Astrocyte (in vitro differentiated cells and primary cell): ENCODE measurements around the gene IQCN. TPM values are rescaled to one million over a fixed set of nuclear protein-coding genes. Genes with fewer than 3 reads are reported as not detected.

Experiments used
- DNase-seq: peaks from one replicate; pipeline ENCODE4 v3.0.0-alpha.2; 2010; ENCODE audit warnings: low read depth
- FAIRE-seq: peaks from 2 replicates; lab custom pipeline; 2011; peaks lifted over from hg19 to GRCh38; lab: Jason Lieb, UNC
- H2AFZ ChIP-seq: 2 replicates; pipeline ENCODE4 v1.6.0; 2012; ENCODE audit warnings: low read depth, low read length, inconsistent platforms
- H3K27ac ChIP-seq: 2 replicates; pipeline ENCODE4 v1.5.1; 2011; ENCODE audit warnings: low read depth, low read length, inconsistent platforms
- H3K27me3 ChIP-seq: 2 replicates; pipeline ENCODE4 v1.6.0; 2011; ENCODE audit warnings: low read length, inconsistent platforms; ENCODE audit not compliant: insufficient read depth
- H3K36me3 ChIP-seq: 2 replicates; pipeline ENCODE4 v1.5.1; 2011; ENCODE audit warnings: low read length, inconsistent platforms; ENCODE audit not compliant: insufficient read depth
- H3K4me1 ChIP-seq: 2 replicates; pipeline ENCODE4 v1.5.1; 2011; ENCODE audit warnings: low read length, inconsistent platforms; ENCODE audit not compliant: insufficient read depth
- H3K4me2 ChIP-seq: 2 replicates; pipeline ENCODE4 v1.6.0; 2012; ENCODE audit warnings: low read length, inconsistent platforms
- H3K4me3 ChIP-seq: 2 replicates; pipeline ENCODE4 v1.5.1; 2011; ENCODE audit warnings: low read depth, mild to moderate bottlenecking, low read length, inconsistent platforms; ENCODE audit not compliant: insufficient read depth
- H3K79me2 ChIP-seq: 2 replicates; pipeline ENCODE4 v1.6.0; 2012; ENCODE audit warnings: mild to moderate bottlenecking, low read length, inconsistent platforms; ENCODE audit not compliant: insufficient read depth
- H3K9ac ChIP-seq: 2 replicates; pipeline ENCODE4 v1.6.0; 2012; ENCODE audit warnings: mild to moderate bottlenecking, low read length, inconsistent platforms
- H3K9me3 ChIP-seq: 2 replicates; pipeline ENCODE4 v1.5.1; 2012; ENCODE audit warnings: low read depth, mild to moderate bottlenecking, low read length, inconsistent platforms; ENCODE audit not compliant: insufficient read depth
- H4K20me1 ChIP-seq: 2 replicates; pipeline ENCODE4 v1.6.0; 2012; ENCODE audit warnings: low read length, inconsistent platforms; ENCODE audit not compliant: insufficient read depth
- H3K27ac Mint-ChIP-seq: one replicate; pipeline ENCODE4 v1.8.0; 2021; ENCODE audit warnings: mild to moderate bottlenecking, mixed read lengths; ENCODE audit not compliant: unreplicated experiment
- H3K27me3 Mint-ChIP-seq: one replicate; pipeline ENCODE4 v1.8.0; 2021; ENCODE audit warnings: low read depth, mixed read lengths; ENCODE audit not compliant: unreplicated experiment
- H3K36me3 Mint-ChIP-seq: one replicate; pipeline ENCODE4 v1.8.0; 2021; ENCODE audit warnings: low read depth, mixed read lengths; ENCODE audit not compliant: unreplicated experiment
- H3K4me1 Mint-ChIP-seq: one replicate; pipeline ENCODE4 v1.8.0; 2021; ENCODE audit warnings: low read depth, mixed read lengths; ENCODE audit not compliant: unreplicated experiment
- H3K4me3 Mint-ChIP-seq: one replicate; pipeline ENCODE4 v1.8.0; 2021; ENCODE audit warnings: mild to moderate bottlenecking, moderate library complexity, mixed read lengths; ENCODE audit not compliant: unreplicated experiment
- H3K9me3 Mint-ChIP-seq: one replicate; pipeline ENCODE4 v1.8.0; 2021; ENCODE audit warnings: mild to moderate bottlenecking, mixed read lengths; ENCODE audit not compliant: unreplicated experiment
- EZH2 ChIP-seq: IDR thresholded peaks from 2 replicates; pipeline ENCODE4 v1.6.1; 2012; ENCODE audit warnings: mild to moderate bottlenecking, low read length, inconsistent platforms; ENCODE audit not compliant: insufficient read depth
- total RNA-seq: library from RNA; stranded (reverse); gene quantifications from 2 replicates; pipeline ENCODE4 v1.2.1, GENCODE V29; 2021
- TF ChIP-seq, protein P1 (sequence below): IDR thresholded peaks from 2 replicates; pipeline ENCODE4 v1.5.1; 2011; ENCODE audit warnings: low read depth, mild to moderate bottlenecking, inconsistent platforms, low read length, moderate library complexity; ENCODE audit not compliant: insufficient read depth

IQCN gene
- total RNA-seq, 1 donor from 2014 or later = 1.7 TPM

DNA sequence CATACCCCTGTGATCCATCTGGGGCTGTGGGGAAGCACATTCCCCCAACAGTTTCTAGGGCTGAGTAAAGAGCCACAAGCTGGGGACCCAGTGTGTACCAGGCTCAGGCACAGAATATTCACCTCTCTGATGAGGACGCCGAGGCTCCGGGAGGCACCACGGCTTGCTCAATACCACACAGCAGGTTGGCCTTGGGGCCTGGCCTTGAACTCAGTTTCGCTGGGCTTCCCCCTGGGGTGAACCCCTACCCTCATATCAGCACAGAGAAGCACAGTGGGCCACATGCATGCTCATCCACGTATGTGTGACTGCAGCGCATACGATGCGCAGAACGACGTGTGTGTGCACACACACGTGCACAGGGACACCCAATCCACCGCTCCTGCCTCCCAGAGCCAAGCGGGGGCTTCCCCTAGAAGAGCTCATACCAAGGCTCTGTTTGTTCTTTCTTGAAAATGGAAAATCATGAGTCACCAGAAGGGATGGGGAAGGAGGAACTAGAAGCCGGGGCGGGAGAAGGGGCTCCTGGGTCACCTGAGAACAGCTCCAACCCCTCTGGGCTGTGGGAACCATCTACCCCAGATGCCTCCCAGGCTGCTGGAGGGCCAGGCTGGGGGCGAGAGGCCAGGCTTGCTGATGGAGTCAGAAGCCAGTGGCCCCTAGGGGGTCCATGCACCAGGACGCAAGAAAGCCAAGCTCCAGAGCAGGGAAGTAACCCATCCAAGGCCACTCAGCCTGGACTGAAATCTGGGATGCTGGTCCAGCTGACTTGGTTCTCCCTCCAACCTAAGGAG, 43.1 kb downstream of the IQCN start:
- H3K27ac Mint-ChIP-seq = no peak overlapping the region
- Histone ChIP-seq H3K36me3 (no peaks in the 10 kb centered on the region), H3K4me1 (no peaks in the 10 kb centered on the region), H3K4me2 (no peak overlapping the region), H3K4me3 (no peak overlapping the region), H4K20me1 (no peaks in the 10 kb centered on the region), H3K9ac (no peak overlapping the region), H2AFZ (no peak overlapping the region), H3K9me3 (no peaks in the 10 kb centered on the region), H3K27me3 (peaks cover 12% of the 10 kb centered on the region), H3K79me2 (no peaks in the 10 kb centered on the region), H3K27ac (no peak overlapping the region)
- peaks cover 4% of the 10 kb centered on the region for H3K4me1 Mint-ChIP-seq
- H3K27me3 Mint-ChIP-seq = peaks cover 37% of the 10 kb centered on the region
- H3K36me3 Mint-ChIP-seq = no peaks in the 10 kb centered on the region
- TF ChIP-seq EZH2 = no peak
- TF ChIP-seq, protein P1, sequence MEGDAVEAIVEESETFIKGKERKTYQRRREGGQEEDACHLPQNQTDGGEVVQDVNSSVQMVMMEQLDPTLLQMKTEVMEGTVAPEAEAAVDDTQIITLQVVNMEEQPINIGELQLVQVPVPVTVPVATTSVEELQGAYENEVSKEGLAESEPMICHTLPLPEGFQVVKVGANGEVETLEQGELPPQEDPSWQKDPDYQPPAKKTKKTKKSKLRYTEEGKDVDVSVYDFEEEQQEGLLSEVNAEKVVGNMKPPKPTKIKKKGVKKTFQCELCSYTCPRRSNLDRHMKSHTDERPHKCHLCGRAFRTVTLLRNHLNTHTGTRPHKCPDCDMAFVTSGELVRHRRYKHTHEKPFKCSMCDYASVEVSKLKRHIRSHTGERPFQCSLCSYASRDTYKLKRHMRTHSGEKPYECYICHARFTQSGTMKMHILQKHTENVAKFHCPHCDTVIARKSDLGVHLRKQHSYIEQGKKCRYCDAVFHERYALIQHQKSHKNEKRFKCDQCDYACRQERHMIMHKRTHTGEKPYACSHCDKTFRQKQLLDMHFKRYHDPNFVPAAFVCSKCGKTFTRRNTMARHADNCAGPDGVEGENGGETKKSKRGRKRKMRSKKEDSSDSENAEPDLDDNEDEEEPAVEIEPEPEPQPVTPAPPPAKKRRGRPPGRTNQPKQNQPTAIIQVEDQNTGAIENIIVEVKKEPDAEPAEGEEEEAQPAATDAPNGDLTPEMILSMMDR = no peak
- peaks cover 5% of the 10 kb centered on the region for H3K9me3 Mint-ChIP-seq
- H3K4me3 Mint-ChIP-seq = no peak overlapping the region
- no peak for DNase-seq
- no peak for FAIRE-seq

DNA sequence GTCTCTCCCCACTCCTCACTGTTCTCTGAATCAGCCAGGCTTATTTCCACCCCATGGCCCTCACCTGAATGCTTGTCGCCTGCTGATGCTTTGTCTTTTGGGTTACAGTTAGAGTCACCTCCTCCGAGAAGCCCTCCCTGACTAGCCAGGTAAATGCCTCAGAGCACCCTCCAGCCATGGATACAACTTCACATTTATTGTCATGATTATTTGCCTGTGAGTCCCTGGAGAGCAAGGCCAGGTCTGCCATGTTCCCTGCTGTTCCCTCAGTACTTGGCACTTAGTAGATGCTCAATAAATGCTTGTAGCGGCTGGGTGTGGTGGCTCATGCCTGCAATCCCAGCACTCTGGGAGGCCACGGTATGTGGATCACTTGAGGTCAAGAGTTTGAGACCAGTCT, 44.3 kb downstream of the IQCN start:
- Mint-ChIP-seq H3K4me3 (no peak overlapping the region), H3K4me1 (peaks cover 4% of the 10 kb centered on the region), H3K9me3 (peaks cover 2% of the 10 kb centered on the region), H3K36me3 (no peaks in the 10 kb centered on the region), H3K27ac (no peak overlapping the region), H3K27me3 (peaks cover 27% of the 10 kb centered on the region)
- no peak overlapping the region for H3K27ac ChIP-seq
- no peaks in the 10 kb centered on the region for H3K79me2 ChIP-seq
- DNase-seq (no peak), FAIRE-seq (no peak)
- H3K4me3 ChIP-seq = no peak overlapping the region
- no peaks in the 10 kb centered on the region for H3K9me3 ChIP-seq
- H4K20me1 ChIP-seq = no peaks in the 10 kb centered on the region
- no peak overlapping the region for H3K4me2 ChIP-seq
- H2AFZ ChIP-seq = no peak overlapping the region
- TF ChIP-seq EZH2 = no peak
- TF ChIP-seq, protein P1 = no peak
- H3K27me3 ChIP-seq = peaks cover 19% of the 10 kb centered on the region
- peaks cover 4% of the 10 kb centered on the region for H3K4me1 ChIP-seq
- no peak overlapping the region for H3K9ac ChIP-seq
- H3K36me3 ChIP-seq = no peaks in the 10 kb centered on the region

DNA sequence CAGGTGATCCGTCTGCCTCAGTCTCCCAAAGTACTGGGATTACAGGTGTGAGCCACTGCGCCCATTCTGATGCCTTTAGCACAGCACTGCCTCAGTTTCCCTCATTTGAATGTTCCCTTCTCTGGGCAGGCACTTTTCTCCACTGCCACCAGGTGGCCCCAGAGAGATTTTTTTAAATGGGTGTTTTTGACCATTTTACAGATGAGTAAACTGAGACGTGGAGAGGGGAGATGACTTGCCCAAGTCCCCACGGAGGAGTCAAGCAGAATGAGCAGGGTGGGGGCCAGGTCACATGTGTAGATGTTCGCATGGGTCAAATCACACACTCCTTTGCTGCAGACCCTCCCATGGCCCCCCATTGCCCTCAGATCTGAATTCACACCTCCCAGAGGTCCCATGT, 44.8 kb downstream of the IQCN start:
- no peaks in the 10 kb centered on the region for H3K79me2 ChIP-seq
- H3K36me3 ChIP-seq = no peaks in the 10 kb centered on the region
- no peak overlapping the region for H3K4me2 ChIP-seq
- Mint-ChIP-seq H3K27me3 (peaks cover 25% of the 10 kb centered on the region), H3K9me3 (peaks cover 2% of the 10 kb centered on the region), H3K27ac (no peak overlapping the region), H3K4me3 (no peak overlapping the region), H3K36me3 (no peaks in the 10 kb centered on the region), H3K4me1 (peaks cover 4% of the 10 kb centered on the region)
- H3K4me1 ChIP-seq = peaks cover 5% of the 10 kb centered on the region
- no peaks in the 10 kb centered on the region for H3K9me3 ChIP-seq
- H3K4me3 ChIP-seq = no peak overlapping the region
- H2AFZ ChIP-seq = no peak overlapping the region
- H3K27ac ChIP-seq = no peak overlapping the region
- H4K20me1 ChIP-seq = no peaks in the 10 kb centered on the region
- H3K27me3 ChIP-seq = peaks cover 22% of the 10 kb centered on the region
- no peak for DNase-seq
- FAIRE-seq = no peak
- TF ChIP-seq, protein P1 = no peak
- no peak for TF ChIP-seq EZH2
- H3K9ac ChIP-seq = no peak overlapping the region
